GM12801 (cell line): ENCODE data around the gene ATP6V0E2.

Experiments
- CTCF ChIP-seq: IDR thresholded peaks from one replicate; pipeline ENCODE4 v1.5.1; 2011; ENCODE audit warnings: control low read depth; ENCODE audit not compliant: insufficient read length; ENCODE audit errors: extremely low read depth

The ATP6V0E2 gene

DNA sequence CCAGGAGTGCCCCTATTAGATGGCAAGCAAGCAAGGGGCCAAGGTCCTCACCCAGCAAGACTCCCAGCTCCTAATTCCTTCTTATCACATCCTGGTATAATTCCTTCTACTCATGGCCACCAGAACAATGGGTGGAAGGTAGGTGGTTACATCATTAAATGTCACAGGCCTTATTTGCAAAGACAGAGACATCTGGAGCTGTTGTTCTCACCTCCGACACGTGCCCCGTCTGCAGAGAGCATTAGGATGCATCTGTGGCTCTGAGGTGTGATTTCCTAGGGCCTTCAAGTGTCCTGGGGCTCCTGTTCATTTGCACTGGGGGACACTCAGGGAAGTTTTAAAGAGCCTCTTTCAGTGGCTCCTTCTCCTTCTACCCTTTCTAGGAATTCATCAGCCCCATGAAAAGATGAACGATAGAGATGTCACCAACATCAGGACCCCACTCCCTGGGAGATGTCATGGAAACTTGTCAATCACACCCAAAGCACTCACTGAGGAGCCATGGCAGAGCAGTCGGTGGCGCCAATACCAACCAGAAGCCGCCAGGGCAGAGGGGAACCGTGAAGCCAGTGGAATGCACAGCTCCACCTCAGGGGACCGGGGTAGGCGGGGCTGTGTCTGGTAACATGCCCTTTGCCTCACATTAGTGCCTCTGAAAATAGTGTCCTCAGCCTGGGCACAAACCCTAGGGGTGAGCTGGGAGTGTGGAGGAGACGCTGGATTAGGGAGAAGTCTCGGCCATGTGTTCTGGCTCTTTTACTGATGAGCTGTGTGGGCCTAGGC, 2.9 kb upstream of the ATP6V0E2 start:
- TF ChIP-seq CTCF: no peak

- TF ChIP-seq CTCF: no peak
Observed at GRCh38 chr7:149871576-149871975, 2.2 kb upstream of the ATP6V0E2 start.

DNA sequence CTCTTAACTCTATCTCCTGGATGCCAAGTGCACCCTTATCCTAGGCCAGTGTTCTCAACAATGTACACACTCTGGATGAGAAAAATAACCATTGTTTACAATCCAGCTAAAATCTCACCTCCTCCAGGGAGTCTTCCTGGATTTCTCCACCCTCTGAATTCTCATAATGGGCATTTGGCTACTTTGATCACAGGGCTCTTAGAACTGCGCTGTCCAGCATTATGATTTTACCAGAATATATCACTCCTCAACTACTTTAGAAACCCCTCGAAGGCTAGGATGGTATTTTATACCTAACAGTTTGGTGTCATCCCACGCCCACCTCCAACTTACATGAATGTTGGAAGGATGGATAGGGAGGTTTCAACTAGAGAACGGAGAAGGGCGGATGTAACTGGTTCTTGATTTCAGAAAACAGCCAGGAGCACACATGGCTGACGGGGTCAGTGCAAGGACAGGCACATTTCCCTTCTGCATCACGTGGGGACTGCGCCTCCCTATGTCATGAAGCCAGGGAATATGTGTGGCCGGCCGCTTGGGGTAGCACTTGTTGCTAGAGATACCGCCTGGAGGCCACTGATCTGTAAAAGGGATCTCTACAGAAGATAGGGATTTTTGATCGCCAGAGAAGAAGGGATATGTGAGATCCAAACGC, 1.2 kb upstream of the ATP6V0E2 start:
- no peak for TF ChIP-seq CTCF

- no peak for TF ChIP-seq CTCF
Observed at GRCh38 chr7:149873970-149874643, 338 bp downstream of the ATP6V0E2 start.

- no peak for TF ChIP-seq CTCF
Observed at GRCh38 chr7:149874644-149875028, 867 bp downstream of the ATP6V0E2 start.

GRCh38 chr7:149875396-149875795, 1.6 kb downstream of the ATP6V0E2 start:
- TF ChIP-seq CTCF: no peak

DNA sequence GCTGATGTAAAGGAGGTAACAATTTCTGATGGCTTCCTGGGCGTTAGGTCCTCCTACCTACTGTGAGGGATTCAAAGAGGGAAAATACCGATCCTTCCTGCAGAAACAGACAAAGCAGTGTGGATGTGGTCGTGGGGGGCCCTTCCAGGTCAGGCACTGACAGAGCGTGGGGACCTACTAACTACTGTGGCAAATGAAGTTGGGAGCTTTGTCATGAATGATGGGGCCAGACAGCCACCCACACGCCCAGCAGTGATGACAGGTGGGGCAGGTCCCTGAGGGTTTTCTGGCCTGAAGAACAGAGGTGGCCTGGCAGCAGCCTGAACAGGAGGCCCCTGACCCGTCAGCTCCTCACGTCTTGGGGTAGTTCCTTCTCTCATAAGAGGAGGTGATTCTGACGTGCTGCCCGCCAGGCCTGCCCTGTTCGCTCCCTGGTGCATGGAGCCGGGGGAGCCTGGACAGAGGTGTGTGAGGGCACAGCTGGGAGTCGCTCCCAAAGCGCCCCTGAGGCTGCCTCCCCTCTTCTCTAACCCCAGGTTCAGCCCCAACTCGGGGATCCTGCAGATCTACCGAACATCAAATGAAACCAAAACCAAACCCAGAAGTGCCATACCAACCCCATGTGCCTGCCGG, 4.2 kb downstream of the ATP6V0E2 start:
- TF ChIP-seq CTCF: no peak
